ENCODE measurements around the gene SRGAP2. TPM values are rescaled to one million over a fixed set of nuclear protein-coding genes. Genes with fewer than 3 reads are reported as not detected.
"Not testable (repeated sequence)": the region's sequence is repeated elsewhere in the genome, so short reads cannot be mapped to it uniquely, and the experiment has no call there.

Gene SRGAP2
- total RNA-seq, 1 donor from 2014 or later, result 54.3 TPM

DNA sequence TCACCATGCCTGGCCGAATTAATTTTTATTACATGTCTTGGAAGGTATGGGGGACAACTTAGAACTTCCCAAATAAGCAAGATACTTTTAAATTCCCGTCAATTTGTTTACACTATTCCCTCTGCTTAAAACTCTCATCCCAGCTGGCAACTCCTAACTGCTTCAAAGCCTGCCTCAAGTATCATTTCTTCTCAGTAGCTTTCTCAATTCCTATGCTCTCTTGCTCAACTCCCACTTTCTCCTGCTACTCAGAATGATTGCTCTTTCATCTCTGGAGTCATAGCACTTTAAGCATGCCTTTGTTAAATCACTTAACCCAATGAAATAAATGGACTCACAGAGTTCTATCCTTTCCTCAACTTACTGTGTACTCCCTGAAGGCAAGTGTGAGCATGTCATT, 19.6 kb upstream of the SRGAP2 start:
- CTCF ChIA-PET; H3K4me3 Mint-ChIP-seq; POLR2A ChIA-PET; H3K27me3 Mint-ChIP-seq; H3K4me1 Mint-ChIP-seq; H3K27ac Mint-ChIP-seq; intact Hi-C loops (cut with micrococcal nuclease); H3K36me3 Mint-ChIP-seq (ENCODE audit: low read depth); ATAC-seq (ENCODE audit: low read depth); H3K9me3 Mint-ChIP-seq; DNase-seq: not testable (repeated sequence)

DNA sequence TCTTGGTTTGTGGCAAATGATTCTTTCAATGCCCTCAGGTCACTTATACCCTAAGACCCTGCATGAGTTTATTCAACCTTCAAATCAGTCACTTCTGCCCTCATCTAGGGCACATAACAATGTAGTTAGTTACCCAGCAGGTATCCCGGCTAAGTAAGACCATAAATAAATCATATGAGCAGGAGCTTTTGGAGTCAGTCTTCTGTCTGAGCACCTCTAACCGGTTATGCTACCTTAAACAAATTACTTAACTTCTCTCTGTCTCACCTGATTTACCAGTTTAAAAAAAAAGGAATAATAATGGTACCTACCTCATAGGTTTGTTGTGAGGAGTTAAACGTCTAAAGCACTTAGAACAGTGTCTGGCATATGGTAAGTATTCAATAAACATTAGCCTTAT, 17.6 kb upstream of the SRGAP2 start:
- H3K4me3 Mint-ChIP-seq; H3K27me3 Mint-ChIP-seq; intact Hi-C loops (cut with micrococcal nuclease); CTCF ChIA-PET; H3K4me1 Mint-ChIP-seq; H3K36me3 Mint-ChIP-seq (ENCODE audit: low read depth); H3K9me3 Mint-ChIP-seq; POLR2A ChIA-PET; DNase-seq; H3K27ac Mint-ChIP-seq; ATAC-seq (ENCODE audit: low read depth): not testable (repeated sequence)

DNA sequence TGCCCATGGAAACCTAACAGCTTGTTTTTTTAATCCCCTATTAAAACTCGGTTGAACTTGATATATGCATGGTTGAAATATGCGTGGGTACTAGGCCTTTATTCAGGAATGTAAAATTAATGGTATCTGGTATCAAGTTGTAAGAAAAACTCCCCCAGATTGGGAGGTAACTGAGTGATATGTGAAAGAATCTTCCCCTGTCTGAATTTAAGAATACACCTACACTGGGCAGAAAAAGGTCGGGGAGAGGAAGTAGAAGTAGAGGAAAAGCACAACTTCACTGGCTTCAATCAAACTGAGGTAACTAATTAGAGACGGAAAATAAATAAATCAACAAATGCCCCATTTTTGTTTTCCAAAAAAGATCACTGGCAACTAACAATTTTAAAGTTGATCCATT, 16.5 kb upstream of the SRGAP2 start:
- intact Hi-C loops (cut with micrococcal nuclease); H3K27ac Mint-ChIP-seq; H3K4me1 Mint-ChIP-seq; H3K27me3 Mint-ChIP-seq; DNase-seq; CTCF ChIA-PET; H3K36me3 Mint-ChIP-seq (ENCODE audit: low read depth); H3K4me3 Mint-ChIP-seq; POLR2A ChIA-PET; ATAC-seq (ENCODE audit: low read depth); H3K9me3 Mint-ChIP-seq: not testable (repeated sequence)

DNA sequence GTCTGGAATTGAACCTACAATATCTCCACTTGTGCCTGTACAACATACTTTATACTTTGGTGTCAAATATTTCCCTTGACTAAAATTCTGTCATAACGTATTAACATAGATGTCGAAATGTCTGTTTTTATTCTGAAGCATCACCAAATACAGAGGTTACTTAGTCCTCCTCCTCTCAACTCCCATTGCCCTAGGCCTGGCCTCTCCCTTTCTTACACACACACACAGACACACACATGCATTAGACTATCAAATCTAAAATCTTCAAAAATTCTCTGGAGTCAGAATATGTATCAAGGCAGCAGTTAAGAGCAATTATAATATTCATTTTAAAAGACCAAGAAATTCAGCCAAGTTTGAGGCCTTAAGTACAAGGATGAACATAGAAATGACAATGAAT, 8.2 kb upstream of the SRGAP2 start:
- intact Hi-C loops (cut with micrococcal nuclease); CTCF ChIA-PET; H3K9me3 Mint-ChIP-seq; DNase-seq; H3K4me1 Mint-ChIP-seq; POLR2A ChIA-PET; H3K27me3 Mint-ChIP-seq; ATAC-seq (ENCODE audit: low read depth); H3K27ac Mint-ChIP-seq; H3K4me3 Mint-ChIP-seq; H3K36me3 Mint-ChIP-seq (ENCODE audit: low read depth): not testable (repeated sequence)

DNA sequence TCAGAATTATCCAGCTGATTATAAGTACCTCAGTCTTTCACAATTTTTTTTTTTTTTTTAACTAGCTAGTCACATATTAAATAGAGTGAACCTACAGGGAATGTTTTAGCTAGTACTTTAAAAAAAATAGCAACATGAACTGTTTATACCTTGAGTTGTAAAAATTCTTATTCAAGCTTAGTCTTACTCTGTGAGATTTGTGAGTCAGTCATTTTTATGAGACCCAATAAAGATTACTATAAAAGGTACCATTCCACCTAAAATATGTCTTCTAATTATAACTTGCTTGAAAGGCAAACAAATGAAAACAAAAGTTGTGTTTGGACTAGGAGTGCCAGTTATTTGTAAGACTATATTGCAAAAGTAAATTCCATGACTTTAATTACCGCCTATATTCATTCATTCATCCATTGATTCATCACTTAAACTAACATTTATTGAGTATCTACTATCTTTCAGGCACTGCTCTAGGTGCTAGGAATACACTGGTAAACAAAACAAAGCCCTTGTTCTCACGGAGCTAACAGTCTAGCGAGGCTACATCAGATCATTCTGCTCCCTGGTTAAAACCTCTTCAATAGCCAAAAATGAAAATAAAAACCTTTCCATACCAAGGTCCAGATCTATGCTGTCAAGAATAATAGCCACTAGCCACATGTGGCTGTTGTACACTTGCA, 6.5 kb upstream of the SRGAP2 start:
- H3K27me3 Mint-ChIP-seq; DNase-seq; ATAC-seq (ENCODE audit: low read depth); H3K9me3 Mint-ChIP-seq; H3K27ac Mint-ChIP-seq; H3K4me1 Mint-ChIP-seq; intact Hi-C loops (cut with micrococcal nuclease); H3K36me3 Mint-ChIP-seq (ENCODE audit: low read depth); POLR2A ChIA-PET; H3K4me3 Mint-ChIP-seq; CTCF ChIA-PET: not testable (repeated sequence)

DNA sequence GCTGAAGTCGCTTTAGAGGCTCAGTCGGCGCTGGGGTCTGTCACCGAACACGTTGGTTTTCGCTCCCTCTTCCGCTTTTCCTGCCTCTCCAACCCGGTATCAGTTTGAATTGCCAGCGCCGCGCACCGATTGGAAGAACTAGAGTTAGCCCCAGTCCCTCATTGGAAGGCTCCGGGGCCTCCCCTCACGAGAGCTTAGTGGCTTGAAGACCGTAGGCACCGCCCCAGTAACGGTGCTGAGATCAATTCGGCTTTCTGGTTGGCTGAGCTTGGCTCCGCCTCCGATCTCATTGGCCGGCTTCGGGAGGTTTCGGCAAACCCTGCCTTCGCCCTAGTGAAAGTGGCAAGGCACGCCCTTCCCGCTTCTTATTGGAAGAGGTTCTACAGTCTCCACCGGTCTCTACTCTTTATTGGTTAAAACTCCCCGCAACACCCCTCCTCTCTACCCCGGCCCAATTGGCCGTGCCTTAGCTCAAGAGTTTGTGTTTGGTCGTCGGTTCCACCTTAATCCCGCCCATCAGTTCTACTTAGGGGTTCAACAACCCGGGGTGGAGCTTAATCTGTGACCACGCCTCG, 465 bp upstream of the SRGAP2 start, which contains the start of gene FAM72A:
TSS of gene FAM72A (minus strand) at position 51 of the 575 bp plus-strand sequence. CDS start 814 bp downstream, outside the sequence.
- peak; percentile 79 for ATAC-seq (ENCODE audit: low read depth)
- peak within 1 kb of the TSS; percentile 68 for H3K27ac Mint-ChIP-seq
- H3K9me3 Mint-ChIP-seq; intact Hi-C loops (cut with micrococcal nuclease); H3K4me1 Mint-ChIP-seq; CTCF ChIA-PET; POLR2A ChIA-PET; H3K27me3 Mint-ChIP-seq; H3K36me3 Mint-ChIP-seq (ENCODE audit: low read depth): not testable (repeated sequence)
- peak within 1 kb of the TSS; percentile 86 for H3K4me3 Mint-ChIP-seq
- peak; percentile 84 for DNase-seq

DNA sequence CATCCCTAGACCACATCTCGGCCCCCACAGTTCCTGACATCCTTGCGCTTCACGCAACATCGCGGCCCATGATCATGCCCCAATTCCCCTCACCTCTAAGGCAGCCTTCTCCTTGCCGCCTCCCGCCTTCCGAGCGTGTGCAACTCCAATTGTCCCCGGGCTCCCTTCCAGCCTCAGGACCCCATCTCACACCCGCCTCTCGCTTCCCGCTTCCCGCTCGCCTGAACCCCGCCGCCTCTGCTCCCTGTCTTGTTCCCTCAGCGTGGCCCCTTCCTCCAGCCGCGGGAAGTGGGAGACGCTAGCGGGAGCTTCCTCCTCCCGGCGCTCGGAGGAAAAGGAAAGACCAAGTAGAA, 794 bp downstream of the SRGAP2 start:
- H3K4me1 Mint-ChIP-seq; intact Hi-C loops (cut with micrococcal nuclease); CTCF ChIA-PET; H3K27ac Mint-ChIP-seq; H3K36me3 Mint-ChIP-seq (ENCODE audit: low read depth); H3K27me3 Mint-ChIP-seq; H3K9me3 Mint-ChIP-seq; ATAC-seq (ENCODE audit: low read depth); POLR2A ChIA-PET: not testable (repeated sequence)
- peak; percentile 15 for DNase-seq
- H3K4me3 Mint-ChIP-seq, result peak overlapping the region; percentile 80

DNA sequence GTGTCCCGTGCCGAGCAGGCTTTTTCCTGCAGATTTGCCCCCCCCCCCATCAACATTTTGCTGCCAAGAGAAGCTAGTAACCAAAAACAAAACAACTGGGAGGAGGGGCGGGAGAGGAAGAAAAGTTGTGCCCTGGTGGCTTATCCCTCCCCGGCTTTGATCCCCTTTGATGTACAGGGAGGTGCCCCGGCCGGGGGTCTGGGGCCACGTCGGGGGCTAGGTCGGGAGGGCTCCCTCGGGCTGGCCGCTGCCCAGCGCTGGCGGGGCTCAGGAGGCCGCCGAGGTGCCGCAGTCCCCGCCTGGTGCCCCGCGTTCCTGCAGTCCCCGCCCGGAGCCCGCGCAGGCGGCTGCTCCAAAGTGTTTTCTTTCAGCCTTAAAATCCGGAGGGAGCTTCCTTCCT, 1.5 kb downstream of the SRGAP2 start:
- H3K9me3 Mint-ChIP-seq; CTCF ChIA-PET; H3K27ac Mint-ChIP-seq; H3K4me1 Mint-ChIP-seq; H3K36me3 Mint-ChIP-seq (ENCODE audit: low read depth); ATAC-seq (ENCODE audit: low read depth); intact Hi-C loops (cut with micrococcal nuclease); H3K27me3 Mint-ChIP-seq; POLR2A ChIA-PET: not testable (repeated sequence)
- peak overlapping the region; percentile 80 for H3K4me3 Mint-ChIP-seq
- peak; percentile 25 for DNase-seq

DNA sequence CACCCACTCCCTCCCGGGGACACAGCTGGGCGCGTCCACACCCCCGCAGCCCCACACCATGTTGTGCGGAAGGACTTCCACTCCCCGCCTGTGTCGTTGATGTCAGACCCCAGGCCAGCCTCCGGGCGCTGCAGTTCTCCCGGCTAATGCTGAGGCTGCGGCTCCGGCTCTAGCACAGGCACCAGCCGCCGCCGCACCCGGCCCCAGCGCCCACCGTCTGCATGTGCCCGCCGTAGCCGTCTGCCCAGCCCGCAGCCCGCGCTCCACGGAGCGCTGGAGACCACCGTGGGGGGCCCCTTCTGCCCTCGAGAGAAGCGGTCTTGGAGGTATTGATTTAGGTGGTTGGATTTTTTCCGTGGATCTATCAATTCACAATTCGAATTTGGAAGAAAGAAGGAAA, 2.2 kb downstream of the SRGAP2 start:
- H3K27ac Mint-ChIP-seq; H3K36me3 Mint-ChIP-seq (ENCODE audit: low read depth); H3K27me3 Mint-ChIP-seq; POLR2A ChIA-PET; H3K4me1 Mint-ChIP-seq; H3K4me3 Mint-ChIP-seq; H3K9me3 Mint-ChIP-seq; CTCF ChIA-PET; ATAC-seq (ENCODE audit: low read depth); intact Hi-C loops (cut with micrococcal nuclease): not testable (repeated sequence)
- peak; percentile 25 for DNase-seq

DNA sequence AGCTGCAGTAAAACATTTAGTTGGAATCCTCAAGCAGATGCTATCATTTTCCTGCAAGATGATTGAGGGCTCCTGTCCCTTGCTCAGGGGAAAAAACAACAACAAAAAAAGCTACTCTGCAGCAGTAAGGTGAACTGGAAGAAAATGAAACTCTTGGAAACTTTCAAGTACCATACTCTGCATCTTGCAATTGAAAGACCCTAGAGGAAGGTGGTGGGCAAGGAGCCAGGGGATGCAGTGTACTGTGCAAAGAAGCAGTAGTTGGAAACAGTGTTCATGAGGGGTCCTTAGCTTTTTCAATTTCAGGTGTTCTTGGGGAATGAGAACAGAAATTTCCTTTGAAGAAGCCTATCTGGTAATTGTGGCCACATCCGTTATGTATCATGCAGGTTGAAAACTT, 7.5 kb downstream of the SRGAP2 start:
- H3K4me3 Mint-ChIP-seq; H3K36me3 Mint-ChIP-seq (ENCODE audit: low read depth); DNase-seq; H3K4me1 Mint-ChIP-seq; intact Hi-C loops (cut with micrococcal nuclease); H3K27ac Mint-ChIP-seq; H3K27me3 Mint-ChIP-seq; POLR2A ChIA-PET; H3K9me3 Mint-ChIP-seq; ATAC-seq (ENCODE audit: low read depth); CTCF ChIA-PET: not testable (repeated sequence)

DNA sequence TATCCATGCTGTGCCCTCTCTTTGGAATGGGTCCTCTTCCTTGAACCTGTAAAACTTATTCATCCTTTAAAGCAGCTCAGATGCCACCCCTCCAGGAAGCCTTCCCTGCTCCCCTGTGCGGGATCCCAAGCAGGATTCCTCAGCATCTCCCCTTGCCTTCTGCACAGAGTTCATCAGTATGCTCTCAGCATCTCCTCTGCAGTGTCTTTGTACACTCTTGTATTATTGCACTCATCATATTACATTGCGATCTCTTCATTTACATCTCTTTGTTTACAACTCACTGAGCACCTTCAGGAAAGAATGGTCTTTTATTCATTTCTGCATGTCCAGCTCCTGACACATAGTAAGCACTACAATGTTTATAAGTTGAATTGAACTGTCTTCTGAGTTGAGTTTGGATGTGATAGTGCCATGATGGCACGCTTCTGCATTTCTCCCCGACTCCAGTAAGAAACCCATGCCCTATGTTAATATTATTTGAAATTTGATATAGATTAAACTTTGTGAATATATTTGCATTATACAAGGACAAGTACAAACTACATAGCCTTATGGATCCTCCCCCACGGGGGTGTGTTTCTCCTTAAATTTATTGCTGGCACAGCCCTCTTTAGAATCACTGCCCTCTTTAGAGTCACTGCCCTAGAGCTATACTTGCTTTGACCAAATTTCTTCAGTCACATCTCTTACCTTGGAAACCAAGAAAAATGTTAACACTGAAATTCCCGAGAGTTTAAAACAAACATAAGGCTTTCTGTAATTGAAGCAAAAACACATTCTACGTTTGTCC, 12.5 kb downstream of the SRGAP2 start:
- POLR2A ChIA-PET; H3K27me3 Mint-ChIP-seq; H3K9me3 Mint-ChIP-seq; H3K4me3 Mint-ChIP-seq; H3K27ac Mint-ChIP-seq; H3K36me3 Mint-ChIP-seq (ENCODE audit: low read depth); ATAC-seq (ENCODE audit: low read depth); intact Hi-C loops (cut with micrococcal nuclease); H3K4me1 Mint-ChIP-seq; DNase-seq; CTCF ChIA-PET: not testable (repeated sequence)

DNA sequence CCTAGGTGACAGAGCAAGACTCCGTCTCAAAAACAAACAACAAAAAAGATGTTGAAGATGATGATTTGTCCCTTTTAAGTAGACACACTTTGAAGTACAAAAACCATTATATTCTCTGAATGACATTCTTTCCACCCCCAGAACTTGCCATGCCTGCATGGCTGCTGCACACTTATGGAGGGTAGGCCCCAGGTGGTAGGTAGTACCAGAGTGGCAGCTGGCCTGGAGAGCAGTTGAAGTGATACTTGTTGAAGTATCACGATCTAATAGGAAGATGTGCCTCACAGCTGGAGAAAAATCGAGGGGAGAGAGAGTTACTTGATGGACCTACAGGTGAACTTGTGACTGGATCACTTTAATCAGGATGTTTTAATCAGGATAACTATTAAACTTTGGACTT, 14.9 kb downstream of the SRGAP2 start:
- H3K27ac Mint-ChIP-seq; H3K27me3 Mint-ChIP-seq; H3K36me3 Mint-ChIP-seq (ENCODE audit: low read depth); H3K9me3 Mint-ChIP-seq; intact Hi-C loops (cut with micrococcal nuclease); CTCF ChIA-PET; DNase-seq; H3K4me3 Mint-ChIP-seq; POLR2A ChIA-PET; ATAC-seq (ENCODE audit: low read depth): not testable (repeated sequence)
- peaks cover 10% of the 10 kb centered on the region for H3K4me1 Mint-ChIP-seq

Data from activated B cell treated with CpG ODN at 0.5 μM for 24 hours (primary cell).